GM12891 (cell line): ENCODE measurements around the gene PDGFC.

Source experiments
- PAX5 ChIP-seq: IDR thresholded peaks from 2 replicates; pipeline ENCODE4 v1.6.1; 2011; ENCODE audit warnings: low read length, moderate library complexity, mild to moderate bottlenecking; ENCODE audit not compliant: insufficient read depth, severe bottlenecking
- POLR2A ChIP-seq: IDR thresholded peaks from 2 replicates; pipeline ENCODE4 v1.6.1; 2011; ENCODE audit warnings: low read depth, low read length, control low read depth
- POLR2AphosphoS5 ChIP-seq: IDR thresholded peaks from 2 replicates; pipeline ENCODE4 v1.6.1; 2011; ENCODE audit warnings: low read depth, low read length, control low read depth
- POU2F2 ChIP-seq: IDR thresholded peaks from 2 replicates; pipeline ENCODE4 v1.6.1; 2011; ENCODE audit warnings: low read depth, mild to moderate bottlenecking, control low read depth, low read length, moderate library complexity
- SPI1 ChIP-seq: IDR thresholded peaks from 2 replicates; pipeline ENCODE4 v1.6.1; 2011; ENCODE audit warnings: low read depth, low read length, control low read depth
- TAF1 ChIP-seq: IDR thresholded peaks from 2 replicates; pipeline ENCODE4 v1.6.1; 2011; ENCODE audit warnings: low read depth, low read length, control low read depth

GRCh38 chr4:156901871-156902270, 69.7 kb downstream of the PDGFC start:
- TF ChIP-seq TAF1, result no peak
- TF ChIP-seq POU2F2, result no peak
- no peak for TF ChIP-seq POLR2AphosphoS5
- no peak for TF ChIP-seq POLR2A
- no peak for TF ChIP-seq SPI1
- TF ChIP-seq PAX5, result no peak
